Left lung (tissue), 10 donors: ENCODE measurements around the gene BOK. TPM values are rescaled to one million over a fixed set of nuclear protein-coding genes. Genes with fewer than 3 reads are reported as not detected.

ENCODE experiments used
- ATAC-seq: fragments of 200-7000 bp; cut with Tn5 transposase; one replicate; pipeline ENCODE4 v1.9.1; 2020; ENCODE audit warnings: moderate library complexity
- DNase-seq, 4 donors: peaks; one replicate each; pipeline ENCODE4 v3.0.0-alpha.2; 2013 to 2020
- H3K27ac ChIP-seq, 2 donors: fragments of 200-600 bp; sonication (generic) in 1 of 2; one replicate each; pipeline versions ENCODE4 v1.5.0 to v1.8.0; 2020 to 2021
- H3K27me3 ChIP-seq, 2 donors: fragments of 200-600 bp; sonication (generic) in 1 of 2; one replicate each; pipeline versions ENCODE4 v1.5.0 to v1.8.0; 2020 to 2021
- H3K36me3 ChIP-seq, 2 donors: fragments of 200-600 bp; sonication (generic) in 1 of 2; one replicate each; pipeline versions ENCODE4 v1.5.0 to v1.8.0; 2020 to 2021
- H3K4me1 ChIP-seq, 2 donors: fragments of 200-600 bp; one replicate each; pipeline ENCODE4 v1.8.0; 2021
- H3K4me3 ChIP-seq, 2 donors: fragments of 200-600 bp; sonication (generic) in 1 of 2; one replicate each; pipeline versions ENCODE4 v1.5.0 to v1.8.0; 2020 to 2021; ENCODE audit warnings: mild to moderate bottlenecking in 1 of 2
- H3K9me3 ChIP-seq, 2 donors: fragments of 200-600 bp; sonication (generic) in 1 of 2; one replicate each; pipeline versions ENCODE4 v1.5.0 to v1.8.0; 2020 to 2021
- intact Hi-C, 2 donors: fragments of 100-400 bp; cut with DNase I; formaldehyde crosslinking; loops; one replicate each; pipeline versions ENCODE4 v1.11.2 to v1.14.2; 2022
- polyA plus RNA-seq, 6 donors: library from polyadenylated mRNA; unstranded; fragments of 120-200 nt; gene quantifications; one replicate each; pipeline ENCODE4 v1.2.1, GENCODE V29; 2013; ENCODE audit not compliant: insufficient read length in 6 of 6
- total RNA-seq, 2 donors: library from RNA; stranded (reverse); fragmentation: NEBNext Ultra II Directional; extraction: Animal tissue kit (Norgen Biotek cat#: 25700); gene quantifications; one replicate each; pipeline ENCODE4 v1.2.1, GENCODE V29; 2021
- TF ChIP-seq, protein P1 (sequence below), 2 donors: fragments of 200-600 bp; sonication (generic) in 1 of 2; IDR thresholded peaks; one replicate each; pipeline versions ENCODE4 v1.5.0 to v1.8.0; 2021; ENCODE audit warnings: antibody characterized with exemption in 2 of 2
- donor health status: DM: no; HTN: yes; CAD: no.
- donor health status: DM: no; HTN: no; CAD: no.

The BOK gene
- total and polyA plus RNA-seq, 8 donors, result 17.8 to 66.5 (median 25.9) TPM

DNA sequence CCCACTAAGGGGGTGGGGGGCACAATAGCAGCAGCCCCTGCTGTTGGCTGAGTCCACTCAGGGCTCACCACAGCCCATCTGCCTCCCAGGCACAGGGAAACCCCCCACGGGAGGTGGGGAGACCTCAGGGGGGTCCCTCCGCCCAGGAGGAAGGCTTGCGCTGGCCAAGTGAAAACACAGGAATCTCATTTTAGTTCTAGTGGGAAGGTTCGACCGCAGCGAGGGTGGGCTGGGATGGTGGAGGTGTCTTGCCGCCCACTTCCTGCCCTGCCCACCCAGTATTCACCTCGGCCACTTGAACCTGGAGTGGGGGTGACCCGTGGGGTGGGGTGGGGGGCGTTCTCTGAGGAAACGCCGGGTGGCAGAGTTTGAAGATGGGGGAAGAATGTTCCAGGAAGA is 6.9 kb upstream of the BOK start:
- ATAC-seq, result no peak
- intact Hi-C loops, result no loop called here
- peaks cover 0 to 2% of the 10 kb centered on the region in 2 donors for H3K9me3 ChIP-seq
- TF ChIP-seq, protein P1, sequence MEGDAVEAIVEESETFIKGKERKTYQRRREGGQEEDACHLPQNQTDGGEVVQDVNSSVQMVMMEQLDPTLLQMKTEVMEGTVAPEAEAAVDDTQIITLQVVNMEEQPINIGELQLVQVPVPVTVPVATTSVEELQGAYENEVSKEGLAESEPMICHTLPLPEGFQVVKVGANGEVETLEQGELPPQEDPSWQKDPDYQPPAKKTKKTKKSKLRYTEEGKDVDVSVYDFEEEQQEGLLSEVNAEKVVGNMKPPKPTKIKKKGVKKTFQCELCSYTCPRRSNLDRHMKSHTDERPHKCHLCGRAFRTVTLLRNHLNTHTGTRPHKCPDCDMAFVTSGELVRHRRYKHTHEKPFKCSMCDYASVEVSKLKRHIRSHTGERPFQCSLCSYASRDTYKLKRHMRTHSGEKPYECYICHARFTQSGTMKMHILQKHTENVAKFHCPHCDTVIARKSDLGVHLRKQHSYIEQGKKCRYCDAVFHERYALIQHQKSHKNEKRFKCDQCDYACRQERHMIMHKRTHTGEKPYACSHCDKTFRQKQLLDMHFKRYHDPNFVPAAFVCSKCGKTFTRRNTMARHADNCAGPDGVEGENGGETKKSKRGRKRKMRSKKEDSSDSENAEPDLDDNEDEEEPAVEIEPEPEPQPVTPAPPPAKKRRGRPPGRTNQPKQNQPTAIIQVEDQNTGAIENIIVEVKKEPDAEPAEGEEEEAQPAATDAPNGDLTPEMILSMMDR (IDR thresholded peaks at IDR 0.05), result no peak
- H3K27me3 ChIP-seq, result peaks cover 0 to 58% of the 10 kb centered on the region in 2 donors
- peak in 1 of 4 donors; percentile 65 for DNase-seq
- no peaks in the 10 kb centered on the region for H3K36me3 ChIP-seq
- peak overlapping the region in 1 of 2 donors; percentile 28 for H3K27ac ChIP-seq
- peaks cover 17 to 30% of the 10 kb centered on the region in 2 donors for H3K4me1 ChIP-seq
- peak overlapping the region in 1 of 2 donors; percentile 17 for H3K4me3 ChIP-seq

DNA sequence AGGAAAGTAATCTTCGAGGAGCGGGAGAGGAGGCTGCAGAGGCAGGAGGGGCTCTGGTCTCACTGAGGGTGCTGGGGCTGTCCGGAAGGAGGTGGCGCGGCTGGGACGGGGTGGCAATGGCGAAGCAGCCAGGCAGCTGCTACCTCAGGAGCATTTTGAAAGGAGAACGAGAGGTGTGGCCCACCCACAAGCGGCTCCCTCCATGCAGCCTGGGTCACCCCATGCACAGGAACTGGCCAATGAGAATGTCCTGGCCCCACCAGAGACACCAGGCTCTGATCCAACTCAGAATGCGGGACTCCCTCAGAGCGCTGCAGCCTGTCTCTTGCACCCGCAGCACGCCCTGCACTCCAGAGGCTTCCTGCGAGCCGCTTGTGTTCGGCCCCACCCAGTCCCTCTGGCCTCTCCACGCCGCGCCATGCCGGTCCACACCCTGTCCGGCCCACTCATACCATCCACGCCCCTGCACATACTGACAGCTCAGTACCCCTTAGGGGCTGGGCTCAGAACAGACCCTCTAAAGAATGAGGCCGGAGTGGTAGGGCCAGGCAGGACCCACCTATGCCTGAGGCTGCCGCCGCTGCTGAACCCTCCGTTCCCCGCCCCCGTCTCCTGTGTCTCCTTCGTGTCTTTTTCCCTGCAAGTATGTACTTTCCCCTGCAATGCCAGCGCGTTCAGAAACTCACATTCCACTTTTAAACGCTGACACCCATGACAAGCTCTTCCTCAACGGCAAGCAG is 6.4 kb upstream of the BOK start:
- H3K27ac ChIP-seq, result peak overlapping the region in 1 of 2 donors; percentile 28
- intact Hi-C loops, result no loop called here
- peaks cover 0 to 56% of the 10 kb centered on the region in 2 donors for H3K27me3 ChIP-seq
- ATAC-seq (no peak), DNase-seq (peak in 1 of 4 donors; percentile 80)
- peaks cover 14 to 25% of the 10 kb centered on the region in 2 donors for H3K4me1 ChIP-seq
- no peaks in the 10 kb centered on the region for H3K36me3 ChIP-seq
- TF ChIP-seq, protein P1 (IDR thresholded peaks at IDR 0.05), result no peak
- peak overlapping the region in 1 of 2 donors; percentile 17 for H3K4me3 ChIP-seq
- H3K9me3 ChIP-seq, result peaks cover 0 to 4% of the 10 kb centered on the region in 2 donors

DNA sequence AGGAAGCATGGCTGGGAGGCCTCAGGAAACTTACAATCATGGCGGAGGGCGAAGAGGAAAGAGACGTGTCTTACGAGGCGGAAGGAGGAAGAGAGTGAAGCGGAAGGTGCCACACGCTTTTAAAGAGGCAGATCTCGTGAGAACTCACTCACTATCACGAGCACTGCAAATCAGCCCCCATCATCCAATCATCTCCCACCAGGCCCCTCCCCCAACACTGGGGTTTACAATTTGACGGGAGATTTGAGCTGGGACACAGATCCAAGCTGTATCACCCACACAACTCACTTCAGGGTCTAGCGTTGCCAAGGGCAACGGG is 5.1 kb upstream of the BOK start:
- ATAC-seq (no peak), DNase-seq (peak in 1 of 4 donors; percentile 9)
- H3K4me1 ChIP-seq, result peaks cover 14 to 27% of the 10 kb centered on the region in 2 donors
- no peak overlapping the region for H3K27ac ChIP-seq
- H3K4me3 ChIP-seq, result no peak overlapping the region
- H3K27me3 ChIP-seq, result peaks cover 0 to 57% of the 10 kb centered on the region in 2 donors
- TF ChIP-seq, protein P1 (IDR thresholded peaks at IDR 0.05), result no peak
- peaks cover 0 to 4% of the 10 kb centered on the region in 2 donors for H3K9me3 ChIP-seq
- intact Hi-C loops, result no loop called here
- H3K36me3 ChIP-seq, result no peaks in the 10 kb centered on the region

DNA sequence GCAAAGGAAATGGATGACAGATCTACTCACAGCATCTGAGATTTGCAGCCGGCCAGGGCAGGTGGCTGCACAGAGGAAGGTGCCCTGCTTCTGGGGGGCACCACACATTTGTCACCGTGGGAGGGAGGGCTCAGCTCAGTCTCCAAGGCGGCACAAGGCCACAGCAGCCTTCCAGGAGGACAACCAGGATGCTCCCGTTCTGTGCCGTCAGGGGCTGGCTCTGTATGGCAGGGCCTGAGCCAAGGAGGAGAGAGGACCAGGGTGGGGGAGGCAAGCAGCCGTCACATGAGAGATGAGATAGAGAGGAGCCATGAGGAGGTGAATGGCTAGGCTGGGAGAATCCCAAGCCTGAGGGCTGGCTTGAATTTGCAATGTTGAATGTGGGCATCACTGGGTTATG is 4.6 kb upstream of the BOK start:
- no peak overlapping the region for H3K4me3 ChIP-seq
- no peak for ATAC-seq
- intact Hi-C loops, result no loop called here
- peaks cover 0 to 4% of the 10 kb centered on the region in 2 donors for H3K9me3 ChIP-seq
- no peak overlapping the region for H3K27ac ChIP-seq
- DNase-seq, result peak in 1 of 4 donors; percentile 65
- H3K27me3 ChIP-seq, result peaks cover 0 to 60% of the 10 kb centered on the region in 2 donors
- no peaks in the 10 kb centered on the region for H3K36me3 ChIP-seq
- H3K4me1 ChIP-seq, result peaks cover 14 to 29% of the 10 kb centered on the region in 2 donors
- TF ChIP-seq, protein P1 (IDR thresholded peaks at IDR 0.05), result no peak

DNA sequence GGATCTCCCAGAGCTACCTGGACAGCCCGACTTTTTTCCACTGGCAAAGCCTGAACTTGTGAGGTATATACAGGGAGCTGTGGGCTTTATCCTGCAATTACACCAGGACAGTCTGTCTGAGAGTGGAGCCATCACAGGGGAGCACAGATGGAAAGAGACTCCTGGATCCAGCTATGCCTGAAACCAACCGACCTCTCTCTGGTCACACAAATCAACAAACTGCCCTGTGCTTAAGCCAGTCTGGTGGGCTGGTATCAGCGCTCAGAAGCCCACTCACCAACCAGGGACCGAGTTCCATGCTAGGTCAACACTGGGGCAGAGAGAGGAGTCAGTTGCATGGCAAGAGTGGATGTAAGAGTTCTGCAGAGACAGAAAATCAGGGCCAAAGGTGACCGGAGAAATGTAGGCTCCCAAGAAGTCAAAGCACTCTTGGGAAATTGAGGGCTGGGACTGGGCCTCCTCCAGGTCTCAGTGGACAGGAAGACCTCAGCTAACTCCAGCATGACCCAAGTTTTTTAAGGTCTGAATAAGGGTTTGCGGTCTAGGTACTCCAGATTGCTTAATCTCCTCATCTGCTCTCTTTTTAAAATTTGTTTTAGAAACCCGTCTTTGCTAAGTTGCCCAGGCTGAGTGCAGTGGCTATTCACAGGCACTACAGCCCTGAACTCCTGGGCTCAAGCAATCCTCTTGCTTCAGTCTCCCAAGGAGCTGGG is 3.8 kb upstream of the BOK start:
- TF ChIP-seq, protein P1 (IDR thresholded peaks at IDR 0.05), result no peak
- peak overlapping the region in 1 of 2 donors; percentile 10 for H3K27ac ChIP-seq
- no peaks in the 10 kb centered on the region for H3K36me3 ChIP-seq
- peaks cover 16 to 37% of the 10 kb centered on the region in 2 donors for H3K4me1 ChIP-seq
- H3K9me3 ChIP-seq, result peaks cover 0 to 4% of the 10 kb centered on the region in 2 donors
- DNase-seq (peak in 1 of 4 donors; percentile 2), ATAC-seq (peak; percentile 35)
- H3K27me3 ChIP-seq, result peaks cover 0 to 67% of the 10 kb centered on the region in 2 donors
- intact Hi-C loops, result no loop called here
- no peak overlapping the region for H3K4me3 ChIP-seq
